ENCODE data around the gene BMPER.
A peak's percentile ranks its signal among the peaks of the same experiment; 100 is the strongest.

BMPER gene

DNA sequence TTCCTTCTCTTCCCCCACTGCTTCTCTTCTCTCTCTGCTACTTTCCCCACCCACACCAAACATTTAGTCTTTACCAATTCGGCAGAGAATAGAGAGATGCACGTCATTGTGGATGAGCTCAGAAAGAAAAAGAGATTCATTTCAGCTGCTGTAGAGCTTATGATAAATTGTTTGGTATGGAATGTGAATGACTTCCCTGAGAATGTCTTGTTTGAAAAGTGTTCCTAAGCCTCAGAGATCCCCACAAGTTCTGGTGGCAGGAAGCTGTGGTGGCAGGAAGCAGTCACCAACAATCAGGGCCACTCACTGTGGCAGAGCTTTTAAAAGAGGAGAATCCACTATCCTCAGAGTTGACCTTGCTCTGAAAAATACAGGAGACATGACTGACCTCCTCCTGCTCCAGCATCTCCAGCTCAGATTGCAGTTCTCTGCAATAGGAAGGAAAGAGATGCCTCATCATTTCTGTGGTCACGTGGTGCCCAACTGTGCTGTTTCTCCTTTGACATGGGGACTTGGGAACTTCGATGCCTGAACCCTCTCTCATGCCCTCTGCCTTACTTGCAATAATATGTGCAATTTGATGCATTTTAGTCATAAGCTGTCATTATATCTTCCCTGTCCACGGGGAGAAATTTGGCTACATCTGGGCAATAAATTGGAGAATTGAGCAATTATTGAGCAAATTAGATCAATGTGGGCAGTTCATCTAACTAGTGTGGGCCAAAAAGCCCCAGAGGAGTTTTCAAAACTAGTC, 76.5 kb downstream of the BMPER start:
- DNase-seq = no peak
- H3K27me3 ChIP-seq (ENCODE audit: insufficient read depth, low read depth, severe bottlenecking) = no peaks in the 10 kb centered on the region
- no peaks in the 10 kb centered on the region for H3K36me3 ChIP-seq
- H3K9me3 ChIP-seq (ENCODE audit: severe bottlenecking) = no peaks in the 10 kb centered on the region
- no peak for TF ChIP-seq CTCF (IDR thresholded peaks at IDR 0.05; ENCODE audit: low read depth, low read length)
- H3K27ac ChIP-seq = no peak overlapping the region
- H3K4me3 ChIP-seq (ENCODE audit: low read depth, low read length) = no peak overlapping the region

- peak; percentile 60 for TF ChIP-seq CTCF (IDR thresholded peaks at IDR 0.05; ENCODE audit: low read depth, low read length)
- H3K27me3 ChIP-seq (ENCODE audit: insufficient read depth, low read depth, severe bottlenecking) = no peaks in the 10 kb centered on the region
- peak; percentile 31 for DNase-seq
- no peak overlapping the region for H3K27ac ChIP-seq
- no peaks in the 10 kb centered on the region for H3K36me3 ChIP-seq
- H3K4me3 ChIP-seq (ENCODE audit: low read depth, low read length) = no peak overlapping the region
- no peaks in the 10 kb centered on the region for H3K9me3 ChIP-seq (ENCODE audit: severe bottlenecking)
These were observed 77.1 kb downstream of the BMPER start for GRCh38 chr7:33982425-33982786.

DNA sequence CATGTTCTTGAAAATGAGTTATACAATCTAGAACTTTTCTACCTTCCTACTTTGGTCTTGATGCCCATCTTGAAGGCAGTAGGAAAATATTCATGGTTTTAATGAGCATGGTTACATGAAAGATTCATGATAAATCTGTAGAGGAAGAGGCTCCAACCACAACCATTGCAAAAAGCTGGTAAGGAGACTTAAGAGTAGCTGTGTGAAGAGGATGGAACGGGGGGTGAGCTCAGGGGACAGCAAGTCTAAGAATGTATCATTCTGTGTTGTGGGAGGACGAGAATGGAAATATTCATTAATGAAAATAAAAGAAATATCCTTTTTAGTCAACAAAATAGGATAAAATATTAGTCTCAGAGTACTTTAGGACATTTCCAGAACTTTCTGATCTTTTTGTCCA, 81.1 kb downstream of the BMPER start:
- Histone ChIP-seq H3K36me3 (no peaks in the 10 kb centered on the region), H3K9me3 (ENCODE audit: severe bottlenecking) (no peaks in the 10 kb centered on the region), H3K4me3 (ENCODE audit: low read depth, low read length) (no peak overlapping the region), H3K27ac (no peak overlapping the region), H3K27me3 (ENCODE audit: insufficient read depth, low read depth, severe bottlenecking) (no peaks in the 10 kb centered on the region)
- no peak for DNase-seq
- no peak for TF ChIP-seq CTCF (IDR thresholded peaks at IDR 0.05; ENCODE audit: low read depth, low read length)

GRCh38 chr7:33986951-33987947, 81.9 kb downstream of the BMPER start:
- Histone ChIP-seq H3K27me3 (ENCODE audit: insufficient read depth, low read depth, severe bottlenecking) (no peaks in the 10 kb centered on the region), H3K4me3 (ENCODE audit: low read depth, low read length) (no peak overlapping the region), H3K36me3 (no peaks in the 10 kb centered on the region), H3K9me3 (ENCODE audit: severe bottlenecking) (no peaks in the 10 kb centered on the region), H3K27ac (no peak overlapping the region)
- TF ChIP-seq CTCF (IDR thresholded peaks at IDR 0.05; ENCODE audit: low read depth, low read length) = no peak
- DNase-seq = no peak

DNA sequence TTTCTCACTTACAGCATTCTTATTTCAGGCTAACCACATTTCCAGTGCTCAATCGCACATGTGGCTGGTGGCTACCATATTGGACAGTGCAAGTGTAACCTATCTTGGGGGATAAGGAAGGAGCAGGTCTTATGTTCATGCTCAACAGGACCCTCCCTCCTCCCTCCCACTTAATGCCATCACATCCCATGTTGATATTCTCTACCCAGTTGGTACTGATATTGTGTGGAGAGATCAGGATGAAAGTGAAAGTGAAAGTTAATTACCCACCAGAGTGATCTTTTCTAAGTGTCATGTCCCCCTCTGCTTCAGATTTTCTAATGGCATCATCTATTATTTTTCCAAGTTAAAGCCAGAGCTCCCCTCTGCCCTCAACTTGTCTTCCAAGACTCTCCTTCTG, 91.6 kb downstream of the BMPER start:
- no peak for DNase-seq
- H3K27ac ChIP-seq = no peak overlapping the region
- no peaks in the 10 kb centered on the region for H3K9me3 ChIP-seq (ENCODE audit: severe bottlenecking)
- no peaks in the 10 kb centered on the region for H3K36me3 ChIP-seq
- H3K27me3 ChIP-seq (ENCODE audit: insufficient read depth, low read depth, severe bottlenecking) = no peaks in the 10 kb centered on the region
- TF ChIP-seq CTCF (IDR thresholded peaks at IDR 0.05; ENCODE audit: low read depth, low read length) = no peak
- no peak overlapping the region for H3K4me3 ChIP-seq (ENCODE audit: low read depth, low read length)
